Raji (cell line): ENCODE data around the gene RNF13.

Experiments
- POLR2A ChIP-seq: IDR thresholded peaks from 2 replicates; pipeline ENCODE4 v1.6.1; 2011; ENCODE audit warnings: low read depth, low read length, control low read depth; ENCODE audit not compliant: insufficient read depth

The RNF13 gene

GRCh38 chr3:149858911-149859310 lies 45.9 kb downstream of the RNF13 start:
- no peak for TF ChIP-seq POLR2A

- TF ChIP-seq POLR2A: no peak
Measured at GRCh38 chr3:149860881-149861280, 47.9 kb downstream of the RNF13 start.

GRCh38 chr3:149867563-149867962 lies 54.5 kb downstream of the RNF13 start:
- TF ChIP-seq POLR2A: no peak

- no peak for TF ChIP-seq POLR2A
Measured at GRCh38 chr3:149871855-149872254, 58.8 kb downstream of the RNF13 start.

- TF ChIP-seq POLR2A: no peak
Measured at GRCh38 chr3:149872589-149872988, 59.6 kb downstream of the RNF13 start.

- TF ChIP-seq POLR2A: no peak
Measured at GRCh38 chr3:149877668-149878067, 64.7 kb downstream of the RNF13 start.

- no peak for TF ChIP-seq POLR2A
Measured at GRCh38 chr3:149879872-149880271, 66.9 kb downstream of the RNF13 start.

GRCh38 chr3:149881879-149882278 lies 68.9 kb downstream of the RNF13 start:
- no peak for TF ChIP-seq POLR2A

GRCh38 chr3:149883134-149883533 lies 70.1 kb downstream of the RNF13 start:
- TF ChIP-seq POLR2A: no peak

GRCh38 chr3:149886957-149887356 lies 73.9 kb downstream of the RNF13 start:
- TF ChIP-seq POLR2A: no peak

GRCh38 chr3:149891621-149892020 lies 78.6 kb downstream of the RNF13 start:
- TF ChIP-seq POLR2A: no peak

GRCh38 chr3:149892371-149892770 lies 79.4 kb downstream of the RNF13 start:
- no peak for TF ChIP-seq POLR2A

GRCh38 chr3:149894205-149894604 lies 81.2 kb downstream of the RNF13 start:
- TF ChIP-seq POLR2A: no peak

GRCh38 chr3:149895339-149895738 lies 82.3 kb downstream of the RNF13 start:
- TF ChIP-seq POLR2A: no peak

- no peak for TF ChIP-seq POLR2A
Measured at GRCh38 chr3:149895769-149896168, 82.8 kb downstream of the RNF13 start.

- no peak for TF ChIP-seq POLR2A
Measured at GRCh38 chr3:149898771-149899170, 85.8 kb downstream of the RNF13 start.

GRCh38 chr3:149900322-149900721 lies 87.3 kb downstream of the RNF13 start:
- no peak for TF ChIP-seq POLR2A

- TF ChIP-seq POLR2A: no peak
Measured at GRCh38 chr3:149901770-149902169, 88.8 kb downstream of the RNF13 start.
